ENCODE results near the gene RHCE. TPM values are rescaled to one million over a fixed set of nuclear protein-coding genes. Genes with fewer than 3 reads are reported as not detected.
A peak's percentile ranks its signal among the peaks of the same experiment; 100 is the strongest.

The RHCE gene
- total and polyA plus RNA-seq, 2 donors (not counting 1 experiment from before 2014, with no cell fraction given) = 0.50 to 1.2 TPM

DNA sequence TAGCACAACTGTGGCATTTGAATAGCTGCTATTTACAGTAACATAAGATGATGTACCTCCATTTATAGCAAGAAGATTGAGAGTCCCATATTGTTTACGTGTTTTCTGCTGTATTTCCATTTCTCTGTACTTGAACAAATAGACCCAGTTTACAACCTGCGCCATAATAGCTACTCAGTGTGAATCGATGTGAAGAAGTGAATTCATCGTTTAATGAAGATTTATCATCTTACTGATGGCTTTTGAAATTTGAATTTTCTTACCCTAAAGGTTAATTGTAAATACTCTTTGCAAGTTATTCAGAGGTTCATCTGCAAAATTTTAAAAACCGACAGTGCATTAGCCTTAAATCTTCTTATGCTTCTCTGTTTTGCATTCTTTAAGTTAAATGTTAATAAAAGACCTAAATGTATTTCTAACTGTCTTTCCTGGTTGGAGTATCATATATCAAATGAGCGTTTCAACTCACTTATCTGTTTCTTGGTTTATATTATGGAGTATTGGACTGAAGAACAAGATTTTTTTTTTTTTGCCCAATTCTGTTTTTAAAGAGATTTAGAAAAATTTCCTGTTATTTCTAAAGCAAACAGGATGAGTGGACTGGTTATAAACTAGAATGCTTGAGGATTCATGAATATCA, 12.2 kb upstream of the RHCE start:
- no peaks in the 10 kb centered on the region for H3K27me3 ChIP-seq (ENCODE audit: control insufficient read depth, insufficient read depth, low read length)
- no peak overlapping the region for H3K27ac ChIP-seq (ENCODE audit: insufficient read depth, low read length)
- H3K9ac ChIP-seq (ENCODE audit: insufficient read depth, low read length) = no peak overlapping the region
- H4K20me1 ChIP-seq (ENCODE audit: control insufficient read depth, extremely low read depth, insufficient read depth, low read length) = peaks cover 2% of the 10 kb centered on the region
- no peaks in the 10 kb centered on the region for H3K9me3 ChIP-seq (ENCODE audit: control insufficient read depth, insufficient read depth, low read depth, low read length)
- H3K36me3 ChIP-seq (ENCODE audit: control insufficient read depth, insufficient read depth, low read length) = no peaks in the 10 kb centered on the region
- H3K4me1 ChIP-seq (ENCODE audit: control insufficient read depth, extremely low read depth, insufficient read depth, low read length) = peaks cover 4% of the 10 kb centered on the region
- DNase-seq (ENCODE audit: low read depth in 2 of 2) = no peak
- TF ChIP-seq CTCF (conservative IDR thresholded peaks at IDR 0.05 in 1 of 2, IDR thresholded peaks at IDR 0.05 in 1 of 2; ENCODE audit: low read depth in 1 of 2, low read length in 2 of 2) (no peak), EZH2 (IDR thresholded peaks at IDR 0.05; ENCODE audit: low read length, missing control alignments) (no peak)
- H3K4me2 ChIP-seq (ENCODE audit: extremely low read depth, insufficient read depth, low read length) = no peak overlapping the region
- peak overlapping the region in 2 of 4 experiments; percentile 84 to 88 for H3K4me3 ChIP-seq (replicated peaks in 1 of 4; ENCODE audit: control extremely low read depth in 1 of 4, insufficient read depth in 1 of 4, low read depth in 3 of 4, low read length in 4 of 4)
- no peak overlapping the region for H2AFZ ChIP-seq (ENCODE audit: low read length)
- H3K79me2 ChIP-seq (ENCODE audit: control insufficient read depth, insufficient read depth, low read length) = peaks cover 24% of the 10 kb centered on the region

DNA sequence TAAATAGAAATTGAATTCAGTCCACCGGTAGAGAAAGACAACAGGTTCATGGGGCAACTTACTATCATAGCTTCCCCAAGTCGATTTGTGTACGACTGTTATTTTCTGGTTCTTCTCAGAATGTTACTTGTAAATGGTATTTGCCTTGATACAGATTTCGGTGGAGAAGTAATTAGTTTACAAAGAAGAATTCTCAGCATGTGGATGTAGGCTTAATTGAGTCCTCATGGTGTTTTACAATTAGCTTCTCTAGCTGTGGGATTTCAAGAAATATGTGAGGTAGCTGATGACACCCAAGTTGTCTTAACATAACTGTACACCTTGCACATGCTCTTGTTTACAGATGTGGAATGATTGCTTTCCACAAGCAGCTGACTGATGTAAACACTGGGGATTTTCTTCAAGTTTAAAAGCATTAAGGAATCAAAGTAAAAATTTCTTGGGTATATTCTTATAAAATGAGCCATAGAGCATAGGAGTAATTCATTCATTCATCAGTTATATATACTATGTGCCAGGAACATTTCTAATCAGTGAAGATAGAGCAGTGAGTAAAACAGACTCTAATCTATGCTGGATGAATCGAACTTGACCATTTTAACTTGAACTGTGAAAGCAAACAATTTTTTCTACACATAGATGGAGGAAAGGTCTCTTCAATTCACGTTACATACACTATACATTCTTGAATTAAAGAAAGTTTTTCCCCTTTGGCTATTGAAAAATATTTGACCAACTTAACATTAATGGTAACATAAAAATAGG, 11.5 kb upstream of the RHCE start:
- H2AFZ ChIP-seq (ENCODE audit: low read length) = no peak overlapping the region
- no peaks in the 10 kb centered on the region for H3K36me3 ChIP-seq (ENCODE audit: control insufficient read depth, insufficient read depth, low read length)
- DNase-seq (ENCODE audit: low read depth in 2 of 2) = no peak

More for the DNA sequence above, 11.5 kb upstream of the RHCE start:
- peak overlapping the region; percentile 79 to 88 (median 84) for H3K4me3 ChIP-seq (replicated peaks in 1 of 4; ENCODE audit: control extremely low read depth in 1 of 4, insufficient read depth in 1 of 4, low read depth in 3 of 4, low read length in 4 of 4)
- H3K4me1 ChIP-seq (ENCODE audit: control insufficient read depth, extremely low read depth, insufficient read depth, low read length) = peaks cover 4% of the 10 kb centered on the region
- TF ChIP-seq EZH2 (IDR thresholded peaks at IDR 0.05; ENCODE audit: low read length, missing control alignments) = no peak
- no peak for TF ChIP-seq CTCF (conservative IDR thresholded peaks at IDR 0.05 in 1 of 2, IDR thresholded peaks at IDR 0.05 in 1 of 2; ENCODE audit: low read depth in 1 of 2, low read length in 2 of 2)
- no peaks in the 10 kb centered on the region for H3K27me3 ChIP-seq (ENCODE audit: control insufficient read depth, insufficient read depth, low read length)
- peak overlapping the region; percentile 92 for H3K4me2 ChIP-seq (ENCODE audit: extremely low read depth, insufficient read depth, low read length)
- no peak overlapping the region for H3K9ac ChIP-seq (ENCODE audit: insufficient read depth, low read length)
- peaks cover 24% of the 10 kb centered on the region for H3K79me2 ChIP-seq (ENCODE audit: control insufficient read depth, insufficient read depth, low read length)
- no peaks in the 10 kb centered on the region for H3K9me3 ChIP-seq (ENCODE audit: control insufficient read depth, insufficient read depth, low read depth, low read length)
- H4K20me1 ChIP-seq (ENCODE audit: control insufficient read depth, extremely low read depth, insufficient read depth, low read length) = peaks cover 2% of the 10 kb centered on the region
- peak overlapping the region; percentile 55 for H3K27ac ChIP-seq (ENCODE audit: insufficient read depth, low read length)
